ENCODE data around the gene KIF3B.
"Not testable (repeated sequence)": the region's sequence is repeated elsewhere in the genome, so short reads cannot be mapped to it uniquely, and the experiment has no call there.

Gene KIF3B

DNA sequence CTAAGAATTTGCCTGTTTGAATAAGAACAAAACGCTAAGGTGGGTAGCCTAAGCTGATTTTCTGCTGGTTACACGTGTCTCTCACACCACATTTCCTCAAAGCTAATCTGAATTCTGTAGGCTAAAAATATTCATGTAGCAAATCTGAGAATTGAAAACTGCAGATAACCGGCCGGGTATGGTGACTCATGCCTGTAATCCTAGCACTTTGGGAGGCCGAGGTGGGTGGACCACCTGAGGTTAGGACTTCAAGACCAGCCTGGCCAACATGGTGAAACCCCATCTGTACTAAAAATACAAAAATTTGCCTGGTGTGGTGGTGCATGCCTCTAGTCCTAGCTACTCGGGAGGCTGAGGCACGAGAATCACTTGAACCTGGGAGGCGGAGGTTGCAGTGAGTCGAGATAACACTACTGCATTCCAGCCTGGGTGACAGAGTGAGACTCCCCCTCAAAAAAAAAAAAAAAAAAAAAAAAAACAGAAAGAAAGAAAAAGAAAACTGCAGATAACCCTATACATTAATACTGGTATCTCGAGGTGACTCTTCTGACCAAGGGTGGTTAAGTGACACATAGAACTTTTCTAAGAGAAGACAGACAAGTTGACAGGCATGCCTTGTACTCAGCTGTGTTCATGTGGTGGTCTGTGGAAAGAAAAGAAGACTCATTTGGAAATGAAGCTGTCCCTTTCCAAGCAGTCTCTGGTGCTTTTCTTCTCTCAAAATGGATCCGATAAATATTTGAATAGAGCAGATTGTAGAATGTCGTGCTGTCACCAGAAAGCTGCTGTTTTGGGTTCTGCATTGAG, 55.9 kb downstream of the KIF3B start:
- DNase-seq = no peak

DNA sequence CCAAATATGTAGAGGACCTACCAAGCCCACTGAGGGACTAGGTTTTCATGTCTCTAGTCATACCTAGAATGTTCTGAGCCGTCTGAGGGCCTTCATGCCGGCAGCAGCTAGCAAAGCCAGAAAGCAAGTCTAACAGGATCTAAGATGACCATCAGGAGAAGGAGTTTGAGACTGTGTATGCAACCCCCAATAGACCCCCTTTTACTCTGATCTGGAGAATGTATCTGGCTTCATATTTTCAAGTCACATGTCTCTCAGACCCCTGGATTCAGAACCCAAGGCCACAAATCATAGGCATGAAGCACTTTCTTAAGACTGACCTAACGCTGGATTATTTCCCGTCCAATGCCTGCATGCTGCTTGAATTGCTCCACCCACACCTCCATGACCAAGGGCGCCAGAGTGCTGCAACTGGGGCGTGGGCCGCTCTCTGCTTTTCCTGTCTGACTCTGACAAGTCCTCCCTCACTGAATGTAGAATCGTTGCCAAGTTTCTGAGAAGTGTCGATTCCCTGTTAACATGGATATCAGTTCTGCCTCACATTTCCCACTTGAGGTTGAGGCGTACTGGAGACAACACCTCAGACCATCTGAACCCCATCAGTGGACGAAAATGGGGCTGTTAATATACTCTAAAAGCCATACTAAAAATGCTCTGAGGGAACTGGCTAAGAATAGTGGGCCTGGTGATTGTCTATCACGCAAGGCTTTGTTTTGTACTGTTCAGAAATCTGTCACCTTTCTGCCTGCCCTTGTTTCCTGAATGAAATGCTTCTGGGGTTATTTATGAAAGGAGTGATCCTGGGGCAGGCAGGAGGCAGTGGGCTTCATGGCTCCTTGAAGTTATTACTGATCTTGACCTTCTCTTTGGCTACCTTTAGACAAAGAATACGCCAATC, 56.8 kb downstream of the KIF3B start:
- no peak for DNase-seq

GRCh38 chr20:32336918-32337347, 59.5 kb downstream of the KIF3B start:
- DNase-seq = peak; percentile 60

GRCh38 chr20:32337937-32338661, 60.6 kb downstream of the KIF3B start:
- no peak for DNase-seq

GRCh38 chr20:32338665-32339064, 61.2 kb downstream of the KIF3B start:
- no peak for DNase-seq

DNA sequence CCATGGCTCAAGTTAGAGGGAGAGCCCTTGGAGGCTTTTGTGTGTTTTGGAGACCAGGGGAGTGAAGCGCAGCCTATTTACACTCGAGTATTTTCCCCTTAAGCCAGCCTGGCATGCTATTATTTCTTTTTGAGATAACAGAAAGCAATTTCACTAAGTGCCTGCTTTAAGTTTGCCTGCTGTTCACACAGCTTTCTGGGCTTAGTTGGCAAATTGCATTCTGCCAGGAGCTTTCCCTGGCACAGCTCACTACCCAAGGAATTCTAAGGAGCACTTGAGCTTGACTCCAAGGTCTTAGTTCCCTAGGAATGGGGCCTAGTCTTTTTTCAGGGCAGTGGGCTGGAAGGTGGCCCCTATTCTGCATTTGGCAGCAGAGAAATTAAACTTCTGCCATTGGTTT, 61.7 kb downstream of the KIF3B start:
- DNase-seq = no peak

- DNase-seq = not testable (repeated sequence)
Measured at GRCh38 chr20:32341053-32341452, 63.6 kb downstream of the KIF3B start.

- DNase-seq = no peak
Measured at GRCh38 chr20:32343439-32343838, 66.0 kb downstream of the KIF3B start.

GRCh38 chr20:32344835-32345506, 67.5 kb downstream of the KIF3B start:
- no peak for DNase-seq

GRCh38 chr20:32348207-32348606, 70.8 kb downstream of the KIF3B start:
- no peak for DNase-seq

DNA sequence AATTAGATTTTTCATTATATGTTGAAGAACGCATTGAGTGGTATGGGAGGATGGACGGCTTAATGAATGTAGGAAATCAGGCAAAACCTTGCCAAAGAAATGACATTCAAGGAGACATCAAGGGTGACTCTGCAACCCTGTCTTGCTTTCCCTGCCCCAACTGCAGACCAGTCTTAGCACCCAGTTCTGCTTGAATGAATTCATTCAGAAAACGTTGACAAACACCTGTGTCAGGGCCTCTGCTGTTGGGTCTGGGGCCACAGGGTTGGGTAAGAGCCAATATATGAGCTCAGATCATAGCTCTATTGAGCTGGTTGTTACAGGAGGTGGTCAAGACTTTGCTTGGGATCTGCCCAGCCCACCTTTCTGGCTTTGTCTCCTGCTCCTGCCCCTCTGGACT, 73.0 kb downstream of the KIF3B start:
- no peak for DNase-seq

DNA sequence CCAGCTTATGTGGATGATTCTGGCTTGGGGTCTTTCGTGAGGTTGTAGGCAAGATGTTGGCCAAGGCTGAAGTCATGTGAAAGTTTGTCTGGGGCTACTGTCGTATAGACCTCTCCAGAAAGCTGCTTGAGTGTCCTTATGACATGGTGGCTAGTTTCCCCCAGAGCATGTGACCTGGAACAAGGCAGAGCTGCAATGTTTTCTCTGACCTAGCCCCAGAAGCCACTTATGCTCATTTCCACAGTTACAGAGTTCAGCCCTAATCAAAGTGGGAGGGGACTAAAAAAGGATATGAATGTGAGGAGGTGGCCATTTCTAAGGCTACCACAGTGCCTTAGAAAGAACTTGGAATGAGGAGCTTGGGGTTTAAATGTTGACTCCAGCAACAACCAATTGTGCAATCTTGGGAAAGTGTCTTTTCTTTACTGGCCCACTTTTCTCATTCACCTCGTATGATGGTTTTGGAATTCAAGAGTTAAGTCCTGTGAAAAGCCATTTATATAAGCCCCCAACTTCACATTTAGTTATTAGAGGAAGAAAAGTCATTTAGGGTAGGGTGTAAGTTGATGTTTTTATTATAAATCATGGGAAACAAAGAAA, 74.8 kb downstream of the KIF3B start:
- no peak for DNase-seq

DNA sequence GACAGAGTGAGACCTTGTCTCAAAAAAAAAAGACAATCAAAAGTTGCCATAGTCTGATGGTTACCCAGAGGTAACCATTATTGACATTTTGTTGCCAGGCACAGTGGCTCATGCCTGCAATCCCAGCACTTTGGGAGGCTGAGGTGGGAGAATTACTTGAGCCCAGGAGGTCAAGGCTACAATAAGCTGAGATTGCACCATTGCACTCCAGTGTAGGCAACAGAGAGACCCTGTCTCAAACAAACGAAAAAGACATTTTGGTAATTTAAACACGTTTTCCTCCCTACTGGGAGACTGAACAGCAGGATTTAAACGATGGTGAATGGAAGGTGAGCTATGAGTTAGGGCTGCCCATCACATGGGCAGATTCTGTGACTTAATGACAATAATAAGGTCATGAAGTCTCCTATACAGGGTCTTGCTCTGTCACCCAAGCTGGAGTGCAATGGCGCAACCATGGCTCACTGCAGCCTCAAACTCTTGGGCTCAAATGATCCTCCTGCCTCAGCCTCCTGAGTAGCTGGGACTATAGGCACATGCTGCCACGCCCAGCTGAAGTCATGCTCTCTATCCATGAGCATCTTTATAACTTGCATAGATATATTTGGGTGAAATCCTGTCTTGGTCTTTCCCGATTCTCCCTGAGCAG, 76.5 kb downstream of the KIF3B start:
- no peak for DNase-seq

GRCh38 chr20:32354592-32355416, 77.4 kb downstream of the KIF3B start:
- no peak for DNase-seq

DNA sequence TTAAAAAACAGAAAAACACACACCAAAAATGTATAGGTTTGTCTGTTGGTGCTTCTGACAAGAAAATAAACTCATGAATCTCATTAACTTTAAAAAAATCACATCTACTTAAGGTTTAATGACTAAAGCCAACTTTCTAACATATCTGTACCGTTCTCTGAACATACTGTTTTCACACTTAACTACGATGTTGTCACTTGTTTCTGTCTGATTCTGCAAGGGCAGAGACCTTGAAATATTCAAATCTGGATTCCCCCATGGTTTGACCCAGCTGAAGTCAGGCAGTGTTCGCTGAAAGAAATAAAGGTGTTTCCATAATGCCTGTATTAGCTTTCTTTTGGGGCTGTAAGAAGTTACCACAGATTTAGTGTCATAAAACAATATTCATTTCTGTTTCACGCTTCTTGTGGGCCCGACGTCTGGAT, 78.0 kb downstream of the KIF3B start:
- DNase-seq = no peak

- DNase-seq = not testable (repeated sequence)
Measured at GRCh38 chr20:32355907-32356621, 78.6 kb downstream of the KIF3B start.

- DNase-seq = no peak
Measured at GRCh38 chr20:32356622-32357374, 79.3 kb downstream of the KIF3B start.

DNA sequence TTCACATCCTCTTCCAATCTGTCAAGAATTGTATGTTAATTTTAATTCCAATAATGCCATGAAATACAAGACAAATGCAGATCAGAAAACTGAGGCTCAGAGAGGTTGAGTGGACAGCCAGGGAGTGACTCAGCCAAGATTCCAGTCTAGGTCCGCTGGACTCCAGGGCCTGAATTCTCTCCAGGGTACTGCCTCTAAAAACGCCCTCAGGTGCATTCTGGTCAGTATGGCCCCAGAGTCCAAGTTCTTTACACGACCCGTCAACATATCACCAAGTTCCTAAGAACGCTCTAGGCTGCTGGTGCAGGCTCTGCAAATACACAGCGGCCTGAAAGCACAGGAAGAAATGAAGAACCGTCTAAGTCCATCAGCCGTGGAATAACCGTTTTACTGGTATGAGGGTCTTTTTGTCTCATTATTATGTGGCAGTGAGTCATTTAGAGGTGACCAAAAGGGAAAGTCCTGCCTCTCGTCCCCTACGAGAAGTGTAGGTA, 80.0 kb downstream of the KIF3B start:
- DNase-seq = no peak
